Measurements from ENCODE around the gene CACHD1.
"Not testable (repeated sequence)": the region's sequence is repeated elsewhere in the genome, so short reads cannot be mapped to it uniquely, and the experiment has no call there.

Gene CACHD1

GRCh38 chr1:64498325-64498724, 28.4 kb downstream of the CACHD1 start:
- no peak for DNase-seq

GRCh38 chr1:64499011-64499410, 29.1 kb downstream of the CACHD1 start:
- DNase-seq = no peak

- no peak for DNase-seq
Measured at GRCh38 chr1:64499966-64500365, 30.0 kb downstream of the CACHD1 start.

- no peak for DNase-seq
Measured at GRCh38 chr1:64502083-64502482, 32.2 kb downstream of the CACHD1 start.

GRCh38 chr1:64502931-64503330, 33.0 kb downstream of the CACHD1 start:
- no peak for DNase-seq

DNA sequence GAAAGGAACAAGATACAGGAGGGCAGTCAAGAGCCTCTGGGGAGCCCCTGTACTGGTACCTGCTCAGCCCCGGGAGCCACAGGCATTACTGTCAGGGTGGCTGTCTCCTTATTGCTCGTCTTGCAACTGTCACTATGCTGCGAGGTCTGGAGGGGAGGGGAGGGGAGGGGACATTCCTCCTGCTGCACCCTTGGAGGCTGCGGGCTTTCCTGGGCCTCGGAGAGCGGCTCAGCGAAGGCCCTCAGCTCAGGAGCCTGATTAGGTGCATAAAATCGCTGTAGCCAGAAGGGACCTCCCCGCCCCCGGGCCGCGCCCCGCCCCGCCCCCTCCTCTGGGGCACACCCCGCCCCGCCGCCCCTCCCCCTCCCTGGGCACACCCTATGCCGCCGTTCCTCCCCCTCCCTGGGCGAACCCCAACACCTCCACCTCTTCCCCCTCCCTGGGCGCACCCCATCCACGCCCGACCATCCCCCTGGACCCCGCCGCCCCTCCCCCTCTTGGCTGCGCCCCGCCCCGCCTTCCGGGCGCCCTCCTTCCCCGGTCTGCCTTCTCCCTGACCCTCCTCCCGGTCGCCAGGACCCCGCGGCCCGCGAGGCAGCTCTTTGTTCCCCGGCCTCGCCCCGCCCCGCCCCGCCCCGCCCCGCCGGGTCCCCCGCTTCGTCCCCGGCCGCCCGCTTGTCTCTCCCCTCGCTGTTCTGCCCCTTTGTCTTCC, 35.5 kb downstream of the CACHD1 start:
- peak in 1 of 2 experiments; percentile 55 for DNase-seq

GRCh38 chr1:64505944-64506655, 36.2 kb downstream of the CACHD1 start:
- DNase-seq = peak; percentile 91 to 92

GRCh38 chr1:64508629-64509028, 38.7 kb downstream of the CACHD1 start:
- DNase-seq = no peak

DNA sequence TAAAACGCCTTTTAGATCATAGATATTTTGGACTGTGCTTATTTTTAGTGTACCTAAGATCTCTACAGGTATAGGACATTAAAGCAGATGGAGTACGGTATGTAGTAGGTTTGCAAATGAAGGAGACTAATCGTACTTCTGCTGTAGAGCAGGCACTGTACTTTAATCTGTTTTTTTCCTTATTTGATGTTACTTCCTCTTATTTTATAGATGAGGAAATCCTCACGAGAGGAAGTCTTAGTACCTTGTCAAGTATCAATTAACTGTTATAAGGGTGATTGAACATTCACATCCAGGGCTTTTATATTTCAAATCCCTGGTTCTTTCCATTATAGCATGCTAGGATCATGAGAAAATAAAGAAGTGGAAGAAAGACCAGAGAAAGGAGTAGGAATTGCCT, 41.1 kb downstream of the CACHD1 start:
- no peak for DNase-seq

- DNase-seq = not testable (repeated sequence)
Measured at GRCh38 chr1:64512206-64512605, 42.3 kb downstream of the CACHD1 start.

GRCh38 chr1:64513545-64513944, 43.6 kb downstream of the CACHD1 start:
- no peak for DNase-seq

- DNase-seq = no peak
Measured at GRCh38 chr1:64514197-64514765, 44.4 kb downstream of the CACHD1 start.

GRCh38 chr1:64515427-64515826, 45.5 kb downstream of the CACHD1 start:
- DNase-seq = no peak

- no peak for DNase-seq
Measured at GRCh38 chr1:64516301-64516700, 46.4 kb downstream of the CACHD1 start.

GRCh38 chr1:64516803-64517568, 47.1 kb downstream of the CACHD1 start:
- no peak for DNase-seq

DNA sequence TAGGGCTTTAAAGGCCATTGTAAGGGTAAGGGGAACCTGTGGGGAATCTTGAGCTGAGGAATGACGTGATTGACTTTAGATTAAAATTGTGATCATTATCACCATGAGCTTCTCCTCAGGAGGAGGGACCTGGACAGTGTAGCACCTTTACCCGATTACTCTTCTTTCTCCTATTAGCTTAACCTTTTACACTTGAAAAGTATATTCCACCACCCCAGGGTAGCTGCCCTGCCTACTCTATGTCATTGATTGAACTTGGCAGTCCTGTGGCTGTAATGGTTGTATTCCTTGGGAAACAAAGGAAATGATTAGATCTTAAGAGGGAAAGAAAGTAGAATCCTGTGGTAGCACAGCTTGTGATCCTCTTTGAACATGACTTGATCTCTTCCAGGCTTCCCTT, 47.7 kb downstream of the CACHD1 start:
- no peak for DNase-seq

GRCh38 chr1:64518692-64519481, 49.0 kb downstream of the CACHD1 start:
- DNase-seq = no peak

DNA sequence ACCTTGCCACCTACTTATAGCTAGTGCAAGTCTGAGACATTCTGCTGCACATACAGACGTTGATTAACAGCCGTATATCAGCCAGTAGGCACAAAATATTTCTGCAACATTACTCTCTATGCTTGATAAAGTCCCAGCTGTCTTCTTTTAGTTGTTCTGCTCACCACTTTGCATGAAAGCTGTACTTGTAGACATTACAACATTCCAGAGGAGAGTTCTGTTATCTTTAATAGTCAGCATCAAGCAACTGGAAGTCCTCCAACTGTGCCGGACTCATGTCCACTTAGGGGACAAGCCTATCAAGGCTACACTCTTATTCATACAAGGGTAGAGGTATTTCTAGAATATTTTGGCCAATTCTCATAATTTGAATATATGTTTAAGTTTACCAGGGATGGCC, 50.0 kb downstream of the CACHD1 start:
- no peak for DNase-seq

DNA sequence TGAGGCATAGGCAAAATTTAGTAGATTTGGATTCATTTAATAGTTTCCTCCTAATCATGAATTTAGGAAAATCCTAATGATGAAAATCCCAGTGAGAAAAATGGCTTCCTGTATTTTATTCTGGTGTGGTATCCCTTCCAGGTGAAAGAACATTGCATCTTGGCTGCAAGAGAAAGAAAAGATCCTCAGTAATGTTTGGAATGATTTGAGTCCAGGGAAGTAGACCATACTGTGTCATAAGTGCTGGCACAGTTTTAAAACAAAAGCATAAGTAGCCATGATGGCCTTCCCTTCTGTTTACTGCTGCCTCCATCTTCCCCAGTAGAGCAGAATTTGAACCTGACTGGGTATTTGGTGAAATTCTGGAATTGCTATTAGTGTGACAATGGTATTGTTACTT, 52.8 kb downstream of the CACHD1 start:
- no peak for DNase-seq

DNA sequence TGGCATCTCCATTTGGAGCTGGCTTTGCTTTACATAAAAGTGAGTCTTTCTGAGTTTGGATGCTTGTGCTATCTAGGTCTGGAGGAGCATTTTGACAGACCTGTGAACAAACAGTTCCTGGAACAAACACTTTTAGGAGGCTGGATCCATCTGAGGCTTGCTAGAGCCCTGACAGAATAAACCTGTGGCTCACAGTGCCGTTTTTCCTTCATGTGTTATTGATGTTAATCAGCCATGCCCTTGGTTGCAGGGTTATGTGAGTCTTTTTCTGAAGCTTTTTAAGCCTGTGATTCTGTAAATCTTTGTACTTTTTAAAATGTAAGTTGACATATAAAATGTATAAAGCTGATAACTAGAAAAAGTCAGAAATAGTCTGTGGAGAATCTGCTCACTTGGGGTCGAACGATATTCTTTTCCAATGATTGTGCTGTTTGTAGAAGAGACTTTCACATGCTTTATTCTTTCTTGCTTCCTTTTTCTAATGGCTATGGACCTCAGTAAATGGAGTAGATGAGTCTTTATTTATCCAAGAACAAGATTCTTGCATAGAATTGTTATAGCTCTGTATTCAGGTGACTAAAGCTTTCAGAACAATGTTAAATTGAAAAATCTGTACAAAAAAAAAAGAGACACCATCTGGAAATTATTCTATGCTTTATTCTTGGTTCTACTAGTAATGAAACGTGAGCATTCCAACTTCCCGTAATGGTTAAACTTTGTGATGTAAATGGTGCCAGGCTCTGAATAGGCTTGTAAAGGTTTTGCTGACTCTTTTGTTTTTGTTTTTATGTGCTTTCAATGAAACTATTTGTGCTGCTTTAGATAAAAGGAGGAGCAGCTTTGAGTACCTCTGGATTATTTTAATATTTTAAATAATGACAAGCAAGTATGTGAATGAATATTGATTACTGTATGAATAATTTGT, 53.7 kb downstream of the CACHD1 start:
- DNase-seq = no peak

- no peak for DNase-seq
Measured at GRCh38 chr1:64524614-64525013, 54.7 kb downstream of the CACHD1 start.

Measured in SHP77 (cell line).